ENCODE data around the gene S100A6.
A peak's percentile ranks its signal among the peaks of the same experiment; 100 is the strongest.

Gene S100A6

GRCh38 chr1:153570874-153571273, 35.1 kb upstream of the S100A6 start:
- CTCF ChIA-PET, result interaction anchor here (0.6 to 2.4 kb wide), 2 partner anchors 60 to 64 kb away, joined by 3 to 18 read pairs; no protein-coding TSS in a partner anchor
- DNase-seq (ENCODE audit: low spot score), result no peak
- POLR2A ChIA-PET (ENCODE audit: low non-redundant PET), result no interaction called here
- TF ChIP-seq, protein P1, sequence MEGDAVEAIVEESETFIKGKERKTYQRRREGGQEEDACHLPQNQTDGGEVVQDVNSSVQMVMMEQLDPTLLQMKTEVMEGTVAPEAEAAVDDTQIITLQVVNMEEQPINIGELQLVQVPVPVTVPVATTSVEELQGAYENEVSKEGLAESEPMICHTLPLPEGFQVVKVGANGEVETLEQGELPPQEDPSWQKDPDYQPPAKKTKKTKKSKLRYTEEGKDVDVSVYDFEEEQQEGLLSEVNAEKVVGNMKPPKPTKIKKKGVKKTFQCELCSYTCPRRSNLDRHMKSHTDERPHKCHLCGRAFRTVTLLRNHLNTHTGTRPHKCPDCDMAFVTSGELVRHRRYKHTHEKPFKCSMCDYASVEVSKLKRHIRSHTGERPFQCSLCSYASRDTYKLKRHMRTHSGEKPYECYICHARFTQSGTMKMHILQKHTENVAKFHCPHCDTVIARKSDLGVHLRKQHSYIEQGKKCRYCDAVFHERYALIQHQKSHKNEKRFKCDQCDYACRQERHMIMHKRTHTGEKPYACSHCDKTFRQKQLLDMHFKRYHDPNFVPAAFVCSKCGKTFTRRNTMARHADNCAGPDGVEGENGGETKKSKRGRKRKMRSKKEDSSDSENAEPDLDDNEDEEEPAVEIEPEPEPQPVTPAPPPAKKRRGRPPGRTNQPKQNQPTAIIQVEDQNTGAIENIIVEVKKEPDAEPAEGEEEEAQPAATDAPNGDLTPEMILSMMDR (conservative IDR thresholded peaks at IDR 0.05; ENCODE audit: low read depth), result no peak
- 0 out of 2 replicates have a peak overlapping the region, but pooled peaks have one; percentile 5 for H3K27ac ChIP-seq

DNA sequence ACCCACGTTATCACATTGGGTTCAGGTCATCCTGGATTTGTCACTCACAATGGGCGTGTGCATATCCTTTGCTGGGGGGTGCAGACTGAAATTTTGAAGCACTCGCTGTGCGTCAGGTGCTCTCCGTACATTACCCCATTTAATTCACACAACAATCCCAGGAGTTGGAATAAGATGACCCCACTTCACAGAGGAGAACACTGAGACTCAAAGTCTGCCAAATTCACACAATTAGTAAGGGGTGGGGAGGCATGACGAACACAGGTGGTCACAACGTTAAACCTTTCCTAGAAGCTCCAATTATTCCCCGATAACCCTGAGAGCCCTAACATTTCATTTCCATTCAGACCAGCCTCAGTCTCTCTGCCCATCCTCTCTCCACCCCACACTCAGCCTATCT, 33.7 kb upstream of the S100A6 start:
- DNase-seq (ENCODE audit: low spot score), result no peak
- POLR2A ChIA-PET (ENCODE audit: low non-redundant PET), result no interaction called here
- H3K27ac ChIP-seq, result peak overlapping the region; percentile 100; the same call in 1 of the 2 replicates
- CTCF ChIA-PET, result interaction anchor here (0.8 to 3.2 kb wide), 5 partner anchors 36 to 59 kb away, joined by 3 to 32 read pairs (median 9); partner anchors contain the start of gene S100A6
- TF ChIP-seq, protein P1 (conservative IDR thresholded peaks at IDR 0.05; ENCODE audit: low read depth), result no peak

- ChIA-PET POLR2A (ENCODE audit: low non-redundant PET) (interaction anchor here (0.6 to 1.8 kb wide), 5 partner anchors 33 to 70 kb away, joined by 3 to 8 read pairs (median 4); partner anchors contain the start of genes S100A16 and S100A6), CTCF (interaction anchor here (0.5 to 3.2 kb wide), 17 partner anchors 15 to 682 kb away, joined by 3 to 32 read pairs (median 4); partner anchors contain the start of genes S100A1, S100A4 and S100A6)
- peak overlapping the region; percentile 100 for H3K27ac ChIP-seq
- TF ChIP-seq, protein P1 (conservative IDR thresholded peaks at IDR 0.05; ENCODE audit: low read depth), result peak; percentile 96
- peak; percentile 90 for DNase-seq (ENCODE audit: low spot score)
Observed at GRCh38 chr1:153568367-153569099, 32.7 kb upstream of the S100A6 start.

- POLR2A ChIA-PET (ENCODE audit: low non-redundant PET), result interaction anchor here (0.6 to 1.8 kb wide), 5 partner anchors 33 to 69 kb away, joined by 3 to 8 read pairs (median 4); partner anchors contain the start of genes S100A16 and S100A6
- peak; percentile 88 for DNase-seq (ENCODE audit: low spot score)
- H3K27ac ChIP-seq, result peak overlapping the region; percentile 100
- TF ChIP-seq, protein P1 (conservative IDR thresholded peaks at IDR 0.05; ENCODE audit: low read depth), result no peak
- CTCF ChIA-PET, result interaction anchor here (0.5 to 3.2 kb wide), 16 partner anchors 14 to 681 kb away, joined by 3 to 32 read pairs (median 4); partner anchors contain the start of genes S100A1, S100A4 and S100A6
Observed at GRCh38 chr1:153567621-153568366, 32.0 kb upstream of the S100A6 start.

DNA sequence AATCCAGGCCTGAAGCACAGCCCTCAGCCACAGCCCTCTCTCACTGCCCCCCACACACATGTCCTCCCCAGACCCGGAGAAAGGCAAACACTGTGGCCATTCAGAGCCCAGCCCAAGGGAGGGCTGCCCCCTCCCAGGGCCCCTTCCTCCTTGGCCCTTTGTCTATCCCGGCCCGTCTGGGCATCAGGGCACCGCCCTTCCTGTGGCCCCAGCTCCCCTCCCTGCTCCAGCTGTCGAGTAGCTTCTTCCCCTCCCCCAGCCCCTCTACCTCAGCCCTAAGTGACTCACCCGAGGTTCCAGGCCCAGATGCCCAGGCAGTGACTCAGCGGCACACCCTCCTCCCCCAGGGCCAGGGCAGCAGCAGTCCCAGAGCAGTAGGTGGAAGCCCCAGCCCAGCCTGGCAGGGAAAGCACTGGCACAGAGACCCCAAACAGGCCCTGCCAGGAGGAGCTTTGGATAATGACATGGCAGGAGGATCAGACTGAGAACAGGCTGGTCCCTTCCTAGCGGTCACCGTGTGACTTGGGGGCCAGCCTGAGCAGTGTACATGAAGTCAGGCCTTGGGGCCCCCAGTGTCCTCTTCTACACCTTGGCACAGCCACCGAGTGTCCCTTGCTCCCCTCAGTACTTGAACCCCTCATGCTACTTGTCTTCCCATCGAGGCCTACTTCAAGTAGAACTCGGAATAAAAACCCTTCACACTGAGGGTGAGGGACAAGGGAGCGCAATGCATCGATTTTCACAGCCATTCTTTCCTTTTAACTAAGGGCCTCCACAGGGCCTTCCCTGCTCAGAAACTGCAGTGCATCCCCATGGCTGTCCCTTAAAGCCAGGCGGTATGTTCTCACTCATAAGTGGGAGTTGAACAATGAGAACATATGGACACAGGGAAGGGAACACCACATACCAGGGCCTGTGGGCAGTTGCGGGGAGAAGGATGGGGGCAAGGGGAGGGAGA, 30.9 kb upstream of the S100A6 start:
- ChIA-PET POLR2A (ENCODE audit: low non-redundant PET) (interaction anchor here (0.6 to 1.7 kb wide), 6 partner anchors 30 to 51 kb away, joined by 3 to 11 read pairs (median 4); partner anchors contain the start of genes S100A16 and S100A6), CTCF (interaction anchor here (0.6 to 1.0 kb wide), 2 partner anchors 11 to 56 kb away, joined by 3 to 4 read pairs; no protein-coding TSS in a partner anchor)
- TF ChIP-seq, protein P1 (conservative IDR thresholded peaks at IDR 0.05; ENCODE audit: low read depth), result no peak
- DNase-seq (ENCODE audit: low spot score), result peak; percentile 99
- peak overlapping the region; percentile 100 for H3K27ac ChIP-seq
